ENCODE measurements around the gene SP2.

SP2 gene

GRCh38 chr17:47973541-47973940, 77.5 kb downstream of the SP2 start:
- DNase-seq (ENCODE audit: low read depth in 2 of 2) = no peak

GRCh38 chr17:47975189-47975822, 79.3 kb downstream of the SP2 start:
- no peak for DNase-seq (ENCODE audit: low read depth in 2 of 2)

- DNase-seq (ENCODE audit: low read depth in 2 of 2) = no peak
Measured at GRCh38 chr17:47975823-47976205, 79.8 kb downstream of the SP2 start.

- DNase-seq (ENCODE audit: low read depth in 2 of 2) = peak in 1 of 2 experiments; percentile 24
Measured at GRCh38 chr17:47978324-47978723, 82.3 kb downstream of the SP2 start.

Measured in stimulated activated CD4-positive, alpha-beta T cell treated with anti-CD3 and anti-CD28 coated beads, Interleukin-12 subunit alpha, Interleukin-12 subunit beta, amount 100 ng/mL, for 24 hours (primary cell).